LoVo (cell line): ENCODE measurements around the gene IGSF8.
"Not testable (repeated sequence)": the region's sequence is repeated elsewhere in the genome, so short reads cannot be mapped to it uniquely, and the experiment has no call there.

Experiments
- DNase-seq: peaks from one replicate; pipeline ENCODE4 v3.0.0-alpha.2; 2016; ENCODE audit warnings: low spot score

Gene IGSF8

DNA sequence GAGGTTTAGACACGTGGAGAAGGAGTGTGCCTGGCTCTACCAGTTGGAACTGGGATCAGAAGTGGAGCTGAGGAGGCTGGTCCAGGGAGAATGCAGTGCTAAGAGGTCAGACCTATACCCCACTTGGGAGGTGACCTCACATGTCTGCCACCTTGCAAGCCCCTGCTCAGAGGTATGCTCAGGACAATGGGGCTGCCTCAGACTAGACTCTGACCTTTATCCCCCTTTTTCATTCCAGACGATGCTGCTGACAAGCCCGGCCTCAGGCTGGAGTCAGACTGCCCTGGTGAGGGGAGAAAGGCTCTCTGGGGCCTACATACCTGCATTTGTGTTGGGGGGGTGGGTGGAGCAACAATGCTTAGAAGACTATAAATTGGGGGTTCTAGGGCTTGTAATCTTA, 33.7 kb downstream of the IGSF8 start:
- no peak for DNase-seq

DNA sequence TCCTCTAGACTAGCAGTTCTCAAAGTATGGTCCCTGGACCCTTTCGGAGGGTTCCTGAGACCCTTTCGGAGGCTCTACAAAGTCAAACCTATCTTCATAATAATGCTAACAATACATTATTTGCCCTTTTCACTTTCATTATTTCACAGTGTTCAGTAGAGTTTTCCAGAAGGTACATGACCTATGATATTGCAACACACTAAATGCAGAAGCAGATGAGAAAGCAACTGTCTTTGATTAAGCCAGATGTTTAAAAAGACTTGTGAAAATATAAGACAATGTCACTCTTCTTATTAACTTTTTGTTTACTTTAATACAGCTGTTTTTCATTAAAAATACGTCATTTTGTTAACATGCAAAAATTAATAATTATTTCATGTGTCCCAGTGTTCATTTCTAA, 34.3 kb downstream of the IGSF8 start:
- DNase-seq = no peak

DNA sequence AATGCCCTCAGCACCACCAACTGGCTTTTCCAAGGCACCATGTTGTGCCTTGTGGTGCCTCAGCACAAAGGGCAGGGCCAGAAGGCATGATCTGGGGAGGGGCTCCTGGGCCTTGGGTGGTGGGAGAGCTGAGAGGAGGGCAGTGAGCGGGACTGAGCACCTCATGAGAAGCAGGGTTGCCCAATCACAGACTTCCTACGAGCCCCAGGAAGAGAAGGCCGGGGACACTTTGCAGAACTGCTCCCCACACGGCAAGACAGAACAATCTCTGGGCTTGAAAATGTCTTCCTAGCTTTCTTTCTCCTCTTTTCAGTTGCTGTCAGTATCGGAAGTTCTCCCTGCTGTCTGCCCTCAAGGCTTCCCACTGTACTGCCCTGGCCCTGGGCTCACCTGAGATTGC, 35.2 kb downstream of the IGSF8 start:
- no peak for DNase-seq

DNA sequence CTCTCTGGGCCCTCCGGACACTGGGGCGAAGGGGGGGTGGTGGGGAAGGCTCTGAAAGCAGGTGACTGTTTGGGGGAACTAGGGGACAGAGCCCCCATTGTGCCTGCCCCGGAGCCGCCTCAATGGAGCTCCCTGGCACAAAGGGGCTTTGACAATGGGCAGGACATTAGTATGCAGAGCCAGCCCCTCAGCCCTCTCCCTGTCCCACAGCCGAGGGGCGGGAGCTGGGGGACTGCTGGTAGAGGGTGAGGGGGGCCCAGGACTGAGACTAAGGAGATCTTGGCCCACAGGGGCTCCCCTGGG, 36.2 kb downstream of the IGSF8 start:
- no peak for DNase-seq

DNA sequence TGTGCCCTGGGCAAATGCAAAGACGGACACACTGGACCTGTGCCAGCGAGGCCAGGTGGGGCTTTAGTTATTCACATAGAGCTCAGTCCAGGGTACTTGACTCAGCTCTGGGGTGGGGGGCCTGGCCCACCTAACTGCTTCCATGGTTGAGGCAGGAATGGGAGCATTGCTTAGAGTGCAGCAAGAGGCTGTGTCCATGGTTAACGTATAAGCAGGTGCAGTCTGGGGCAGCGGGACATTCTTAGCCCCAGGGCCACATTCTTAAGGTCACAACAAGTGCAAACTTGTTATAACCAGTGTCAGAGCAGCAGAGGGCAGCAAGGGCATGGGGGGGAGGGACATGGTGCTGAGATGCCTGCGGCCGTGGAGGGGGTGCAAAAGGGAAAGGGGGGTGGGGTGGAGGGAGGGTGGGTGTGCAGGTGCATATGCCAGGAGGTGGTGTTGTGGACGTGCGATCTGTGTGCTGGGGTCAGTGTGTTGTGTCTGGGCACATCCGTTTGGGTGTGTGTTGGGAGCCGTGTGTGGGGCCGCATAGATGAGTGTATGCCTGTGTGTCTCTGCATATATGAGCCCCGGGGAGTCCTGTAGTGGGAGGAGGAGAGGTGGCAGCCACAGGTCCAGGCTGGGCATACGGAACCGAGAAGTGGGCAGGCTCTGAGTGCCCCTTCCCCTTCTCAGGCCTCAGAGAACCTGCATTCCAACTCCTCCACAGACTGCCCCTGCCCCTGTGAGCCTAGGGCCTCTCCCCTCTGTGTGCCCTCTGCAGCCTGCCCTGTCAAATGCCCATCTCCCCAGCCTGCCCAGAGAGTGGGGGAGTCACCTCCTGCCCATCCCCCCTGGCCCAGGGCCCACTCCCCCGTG, 36.8 kb downstream of the IGSF8 start:
- no peak for DNase-seq

- DNase-seq = no peak
Measured at GRCh38 chr1:160058087-160058486, 40.3 kb downstream of the IGSF8 start.

DNA sequence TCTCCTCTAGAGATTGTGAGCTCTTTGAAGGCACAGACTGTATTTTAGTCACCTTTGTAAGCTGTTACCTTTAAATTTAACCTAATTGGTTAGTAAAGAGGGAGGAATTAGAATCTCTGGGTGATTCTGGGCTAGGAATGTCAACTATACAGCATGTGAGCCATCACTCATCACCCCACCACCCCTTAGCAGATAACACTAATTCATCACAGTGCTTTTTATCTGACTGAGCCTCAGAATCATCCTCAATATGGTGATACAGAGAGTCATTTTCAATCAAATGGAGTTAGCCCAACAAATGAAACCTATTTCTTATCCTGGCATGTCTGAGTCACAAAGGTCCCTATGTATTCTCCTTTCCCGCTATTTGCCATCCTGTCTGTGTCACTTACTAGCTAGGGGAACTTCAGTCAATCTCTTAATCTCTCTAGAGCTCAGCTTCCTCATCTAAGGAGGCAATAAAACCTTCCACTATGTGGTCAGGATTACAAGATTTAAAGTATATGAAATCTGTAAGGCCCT, 41.7 kb downstream of the IGSF8 start:
- DNase-seq = no peak

- no peak for DNase-seq
Measured at GRCh38 chr1:160053548-160054365, 44.7 kb downstream of the IGSF8 start.

- DNase-seq = no peak
Measured at GRCh38 chr1:160052936-160053335, 45.5 kb downstream of the IGSF8 start.

- no peak for DNase-seq
Measured at GRCh38 chr1:160050619-160051018, 47.8 kb downstream of the IGSF8 start.

DNA sequence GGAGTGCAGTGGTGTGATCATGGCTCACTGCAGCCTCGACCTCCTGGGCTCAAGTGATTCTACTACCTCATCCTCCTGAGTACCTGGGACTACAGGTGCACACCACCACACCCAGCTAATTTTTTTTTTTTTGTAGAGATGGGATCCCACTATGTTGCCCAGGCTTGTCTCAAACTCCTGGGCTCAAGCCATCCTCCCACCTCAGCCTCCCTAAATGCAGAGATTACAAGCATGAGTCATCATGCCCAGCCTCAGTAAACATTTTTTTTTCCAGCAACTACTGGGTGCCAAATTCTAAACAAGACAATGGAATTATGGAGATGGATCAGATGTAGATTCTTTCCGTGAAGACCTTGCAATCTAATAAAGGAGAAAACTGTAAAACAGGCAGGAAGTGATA, 48.2 kb downstream of the IGSF8 start:
- not testable (repeated sequence) for DNase-seq

DNA sequence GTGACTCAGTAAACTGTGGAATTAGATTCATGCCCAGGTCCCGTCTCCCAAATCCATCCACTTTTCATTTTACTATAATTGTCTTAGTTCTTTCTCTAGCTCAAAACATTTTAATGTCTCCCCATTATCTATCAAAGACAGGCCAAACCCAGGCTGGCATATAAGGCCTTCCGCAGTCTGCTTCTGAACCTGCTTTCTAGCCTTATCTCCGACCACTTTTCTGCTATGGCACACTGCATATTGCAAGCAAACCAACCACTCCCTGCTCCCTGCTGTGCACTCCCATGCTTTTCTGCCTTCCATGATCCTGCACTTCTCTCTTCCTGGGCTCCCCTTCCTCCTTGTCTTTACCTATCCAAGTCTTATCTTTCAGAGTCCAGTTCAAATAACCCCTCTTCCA, 49.3 kb downstream of the IGSF8 start:
- DNase-seq = no peak

DNA sequence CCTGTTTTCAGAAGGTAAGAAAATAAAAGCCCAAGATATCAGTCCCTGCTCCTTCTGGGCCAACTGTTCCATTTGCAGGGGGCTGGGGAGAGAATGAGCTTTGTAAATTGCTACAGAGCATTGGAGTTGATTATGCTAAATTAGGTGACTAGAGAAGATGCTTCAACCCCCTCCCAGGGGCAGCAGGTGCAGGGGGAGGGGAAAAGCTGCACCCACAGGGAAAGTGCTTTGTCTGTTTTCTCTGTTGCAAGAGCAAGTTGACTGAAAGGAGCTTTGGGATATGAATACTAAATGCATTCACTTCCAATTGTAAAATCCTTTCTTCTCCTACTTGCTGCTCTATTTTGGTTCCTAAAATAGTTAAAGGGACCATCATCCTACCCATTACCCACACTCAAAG, 50.1 kb downstream of the IGSF8 start:
- DNase-seq = no peak

- no peak for DNase-seq
Measured at GRCh38 chr1:160047111-160047991, 51.1 kb downstream of the IGSF8 start.

DNA sequence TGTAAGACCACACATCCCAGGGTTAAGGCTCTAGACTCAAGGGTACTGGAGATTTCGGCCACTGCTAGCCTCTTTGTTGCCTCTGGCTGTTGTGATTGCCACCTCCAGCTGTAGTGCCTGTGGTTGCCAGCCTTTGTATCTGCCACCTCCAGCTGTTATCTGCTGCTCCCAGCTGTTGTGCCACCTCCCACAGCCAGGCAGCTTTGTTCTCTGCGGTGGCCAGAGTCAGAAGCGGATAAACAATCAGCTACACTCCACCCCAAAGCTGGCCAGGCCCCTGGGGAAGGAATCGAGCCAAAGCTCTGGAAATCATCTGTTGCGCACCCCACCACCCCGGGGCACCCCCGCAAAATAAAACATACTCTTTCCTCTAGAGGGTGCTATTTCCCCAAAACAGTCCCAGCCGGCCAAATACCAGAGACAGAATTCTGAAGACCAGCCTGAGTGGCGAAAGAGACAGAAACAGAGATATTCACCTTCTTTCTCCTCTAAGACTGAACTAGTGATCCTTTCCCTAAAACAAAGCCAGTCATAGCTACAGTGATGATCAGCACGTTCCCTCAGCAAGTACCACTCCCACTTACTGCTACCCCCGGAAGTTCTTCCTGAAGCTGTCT, 51.8 kb downstream of the IGSF8 start:
- DNase-seq = no peak

- DNase-seq = no peak
Measured at GRCh38 chr1:160045653-160046052, 52.8 kb downstream of the IGSF8 start.

DNA sequence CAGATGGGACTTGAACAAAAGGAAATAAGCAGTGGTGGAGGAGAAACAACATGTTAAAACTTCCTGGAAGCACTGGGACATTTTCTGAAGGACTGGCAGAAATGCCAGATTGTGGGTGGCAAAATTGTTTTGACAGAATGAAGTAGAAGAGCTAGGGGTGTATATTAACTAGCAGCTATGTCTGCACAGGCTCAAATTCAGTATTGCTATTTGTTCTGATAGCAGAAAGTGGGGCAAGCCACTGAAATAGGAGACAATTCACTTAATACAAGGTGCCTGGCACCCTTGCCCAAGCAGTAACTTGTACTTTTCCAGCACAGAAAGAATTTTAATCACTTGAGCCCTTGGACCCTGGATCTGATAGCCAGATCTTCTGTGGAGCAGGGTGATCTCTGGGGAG, 54.9 kb downstream of the IGSF8 start:
- DNase-seq = no peak
